Measurements from ENCODE around the gene IL31.

Gene IL31

DNA sequence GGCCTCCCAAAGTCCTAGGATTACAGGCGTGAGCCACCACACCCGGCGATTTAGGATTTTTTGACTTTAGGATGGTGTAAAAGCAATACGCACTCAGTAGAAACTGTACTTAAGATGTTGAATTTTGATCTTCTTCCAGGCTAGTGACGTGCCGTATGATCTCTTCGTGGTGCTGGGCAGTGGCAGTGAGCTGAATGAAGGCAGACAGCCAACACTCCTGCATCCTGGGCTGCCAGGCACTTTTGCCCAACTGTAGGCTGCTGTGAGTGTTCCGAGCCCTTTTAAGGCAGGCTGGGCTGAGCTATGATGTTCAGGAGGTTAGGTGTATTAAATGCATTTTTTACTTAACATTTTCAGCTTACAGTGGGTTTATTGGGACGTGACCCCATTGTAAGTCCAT is 21.3 kb downstream of the IL31 start:
- no peak for DNase-seq
- Histone ChIP-seq H3K36me3 (no peaks in the 10 kb centered on the region), H3K27me3 (ENCODE audit: insufficient read depth, low read depth, severe bottlenecking) (no peaks in the 10 kb centered on the region), H3K9me3 (ENCODE audit: severe bottlenecking) (no peaks in the 10 kb centered on the region), H3K27ac (no peak overlapping the region), H3K4me3 (ENCODE audit: low read depth, low read length) (no peak overlapping the region)
- TF ChIP-seq, protein P1, sequence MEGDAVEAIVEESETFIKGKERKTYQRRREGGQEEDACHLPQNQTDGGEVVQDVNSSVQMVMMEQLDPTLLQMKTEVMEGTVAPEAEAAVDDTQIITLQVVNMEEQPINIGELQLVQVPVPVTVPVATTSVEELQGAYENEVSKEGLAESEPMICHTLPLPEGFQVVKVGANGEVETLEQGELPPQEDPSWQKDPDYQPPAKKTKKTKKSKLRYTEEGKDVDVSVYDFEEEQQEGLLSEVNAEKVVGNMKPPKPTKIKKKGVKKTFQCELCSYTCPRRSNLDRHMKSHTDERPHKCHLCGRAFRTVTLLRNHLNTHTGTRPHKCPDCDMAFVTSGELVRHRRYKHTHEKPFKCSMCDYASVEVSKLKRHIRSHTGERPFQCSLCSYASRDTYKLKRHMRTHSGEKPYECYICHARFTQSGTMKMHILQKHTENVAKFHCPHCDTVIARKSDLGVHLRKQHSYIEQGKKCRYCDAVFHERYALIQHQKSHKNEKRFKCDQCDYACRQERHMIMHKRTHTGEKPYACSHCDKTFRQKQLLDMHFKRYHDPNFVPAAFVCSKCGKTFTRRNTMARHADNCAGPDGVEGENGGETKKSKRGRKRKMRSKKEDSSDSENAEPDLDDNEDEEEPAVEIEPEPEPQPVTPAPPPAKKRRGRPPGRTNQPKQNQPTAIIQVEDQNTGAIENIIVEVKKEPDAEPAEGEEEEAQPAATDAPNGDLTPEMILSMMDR (IDR thresholded peaks at IDR 0.05; ENCODE audit: low read depth, low read length): no peak

DNA sequence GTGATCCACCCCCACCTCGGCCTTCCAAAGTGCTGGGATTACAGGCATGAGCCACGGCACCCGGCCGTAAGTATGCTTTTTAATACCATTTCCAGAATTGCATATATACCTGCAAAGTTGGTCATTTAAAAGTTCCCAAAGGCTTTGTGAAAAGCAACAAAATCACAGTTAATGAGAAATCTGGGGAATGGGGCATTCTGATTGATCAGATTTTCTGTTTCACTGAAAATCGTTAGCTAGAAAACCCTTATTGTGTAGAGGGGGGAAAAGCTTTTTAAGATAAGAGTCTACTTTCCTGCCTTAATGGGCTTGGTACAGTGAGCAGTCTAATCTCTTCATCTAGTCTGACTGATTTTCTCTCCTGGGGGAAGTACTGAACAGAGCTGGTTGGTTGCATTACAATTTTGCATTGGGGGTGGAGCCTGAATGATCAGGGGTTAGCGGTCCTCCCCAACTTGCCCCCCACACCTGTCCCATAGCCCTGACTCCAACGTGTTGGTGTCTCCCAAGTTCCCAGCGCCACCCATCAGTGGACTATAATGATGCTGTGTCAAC is 23.8 kb downstream of the IL31 start:
- no peaks in the 10 kb centered on the region for H3K27me3 ChIP-seq (ENCODE audit: insufficient read depth, low read depth, severe bottlenecking)
- H3K4me3 ChIP-seq (ENCODE audit: low read depth, low read length): no peak overlapping the region
- no peak for DNase-seq
- H3K27ac ChIP-seq: no peak overlapping the region
- H3K36me3 ChIP-seq: no peaks in the 10 kb centered on the region
- TF ChIP-seq, protein P1 (IDR thresholded peaks at IDR 0.05; ENCODE audit: low read depth, low read length): no peak
- no peaks in the 10 kb centered on the region for H3K9me3 ChIP-seq (ENCODE audit: severe bottlenecking)

DNA sequence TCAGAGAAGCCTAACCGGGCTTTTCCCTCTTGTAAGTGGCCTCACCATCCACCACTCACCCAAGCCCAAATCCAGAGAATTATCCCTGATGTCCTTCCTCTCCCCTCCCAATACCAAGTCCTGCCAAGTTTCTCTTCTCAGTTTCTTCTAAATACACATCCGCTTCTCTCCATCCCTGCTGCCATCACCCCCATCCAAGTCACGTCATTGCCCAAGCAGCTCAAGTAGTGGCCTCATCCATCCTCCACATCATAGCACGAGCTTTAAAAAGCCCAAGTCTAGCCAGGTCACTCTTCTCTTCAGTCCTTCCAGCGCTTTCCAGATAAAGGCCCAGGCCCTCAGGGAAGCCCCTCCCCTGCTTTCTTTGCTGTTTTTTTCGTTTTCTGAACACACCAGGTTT is 25.4 kb downstream of the IL31 start:
- Histone ChIP-seq H3K36me3 (no peaks in the 10 kb centered on the region), H3K9me3 (ENCODE audit: severe bottlenecking) (no peaks in the 10 kb centered on the region), H3K4me3 (ENCODE audit: low read depth, low read length) (no peak overlapping the region), H3K27ac (no peak overlapping the region), H3K27me3 (ENCODE audit: insufficient read depth, low read depth, severe bottlenecking) (no peaks in the 10 kb centered on the region)
- no peak for DNase-seq
- TF ChIP-seq, protein P1 (IDR thresholded peaks at IDR 0.05; ENCODE audit: low read depth, low read length): no peak

DNA sequence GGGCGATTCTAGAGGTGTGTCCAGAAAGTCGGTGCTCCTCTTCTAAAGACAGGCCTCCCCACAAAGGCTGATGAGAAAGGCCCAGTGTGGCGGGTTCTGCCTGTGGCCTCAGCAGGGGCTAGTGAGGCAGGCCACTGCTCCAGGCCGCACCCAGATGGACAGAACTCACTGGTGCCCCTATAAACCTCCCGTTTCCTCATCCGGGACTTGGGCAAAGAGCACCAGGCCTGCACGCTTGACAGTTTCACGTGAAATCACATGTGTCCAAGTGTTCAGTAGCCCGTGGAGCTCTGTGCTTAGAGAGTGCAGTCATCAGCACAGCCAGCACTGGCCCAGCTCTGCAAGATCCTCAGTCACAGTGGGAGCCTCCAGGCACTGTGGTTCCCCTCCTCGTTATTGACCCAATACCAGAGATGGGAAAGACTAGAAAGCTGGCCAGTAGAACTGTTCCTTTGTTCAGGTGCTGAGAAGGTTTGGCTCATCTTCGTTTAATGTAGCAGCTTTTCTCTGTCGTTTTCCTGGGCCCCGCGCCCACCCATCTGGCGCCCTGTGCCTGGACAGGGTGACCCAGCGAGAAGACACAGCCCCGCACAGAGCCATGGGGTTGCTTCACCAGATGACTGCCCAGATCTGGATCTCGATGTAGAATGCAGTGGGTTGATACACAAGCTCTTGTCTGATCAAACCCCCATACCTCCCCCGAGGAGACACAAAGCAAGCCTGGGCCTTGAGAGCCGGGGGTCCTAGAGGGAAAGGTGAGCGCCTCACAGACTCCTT is 26.3 kb downstream of the IL31 start:
- Histone ChIP-seq H3K36me3 (no peaks in the 10 kb centered on the region), H3K27ac (no peak overlapping the region), H3K4me3 (ENCODE audit: low read depth, low read length) (no peak overlapping the region), H3K27me3 (ENCODE audit: insufficient read depth, low read depth, severe bottlenecking) (no peaks in the 10 kb centered on the region), H3K9me3 (ENCODE audit: severe bottlenecking) (peaks cover 4% of the 10 kb centered on the region)
- TF ChIP-seq, protein P1 (IDR thresholded peaks at IDR 0.05; ENCODE audit: low read depth, low read length): no peak
- no peak for DNase-seq

DNA sequence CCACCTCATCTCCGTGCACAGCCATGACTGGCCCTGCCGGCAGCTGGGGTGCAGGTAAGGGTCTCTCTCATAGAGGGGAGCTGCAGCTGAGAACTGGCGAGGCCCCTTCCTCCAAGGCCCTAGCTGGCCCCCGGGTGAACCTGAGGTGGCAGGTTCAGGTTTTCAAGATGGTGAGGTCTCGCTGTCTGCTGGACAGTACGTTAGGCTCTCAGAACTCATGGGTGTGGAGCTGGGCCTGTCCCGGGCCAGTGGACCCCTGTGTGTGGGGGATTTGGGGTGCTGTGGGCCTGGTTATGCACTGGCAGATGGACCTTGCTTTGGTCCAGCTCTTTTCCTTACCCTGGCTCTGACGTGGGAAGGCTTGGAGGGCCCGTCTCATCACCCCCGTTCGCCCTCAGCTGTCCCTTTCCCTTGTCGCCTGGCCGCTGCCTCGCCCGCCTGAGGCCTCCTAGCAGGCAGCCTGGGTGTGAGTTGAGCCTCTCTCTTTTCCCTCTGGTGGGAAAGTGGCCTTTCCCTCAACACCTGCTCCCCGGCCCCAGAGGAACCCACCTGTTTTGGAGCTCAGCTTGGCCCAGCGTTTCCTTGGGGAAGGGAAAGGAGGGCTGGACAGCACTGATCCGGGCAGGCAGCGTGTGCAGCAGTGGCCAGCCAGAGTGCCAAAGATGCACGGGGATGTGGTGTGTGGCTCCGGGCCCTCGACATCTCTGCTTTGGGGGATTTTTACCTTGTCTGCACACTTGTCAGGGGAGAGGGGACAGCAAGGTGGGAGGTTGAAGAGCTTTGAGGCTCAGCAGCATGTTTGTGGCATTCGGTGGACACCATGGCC is 28.3 kb downstream of the IL31 start:
- TF ChIP-seq, protein P1 (IDR thresholded peaks at IDR 0.05; ENCODE audit: low read depth, low read length): no peak
- Histone ChIP-seq H3K27me3 (ENCODE audit: insufficient read depth, low read depth, severe bottlenecking) (no peaks in the 10 kb centered on the region), H3K27ac (no peak overlapping the region), H3K36me3 (peaks cover 8% of the 10 kb centered on the region; the same call in 1 of the 2 replicates), H3K9me3 (ENCODE audit: severe bottlenecking) (peaks cover 9% of the 10 kb centered on the region), H3K4me3 (ENCODE audit: low read depth, low read length) (no peak overlapping the region)
- DNase-seq: no peak

All from WERI-Rb-1 (cell line).